Measurements from ENCODE around the gene WDR18.

GRCh38 chr19:964116-964520 is 20.0 kb upstream of the WDR18 start:
- TF ChIP-seq POLR2AphosphoS5 (IDR thresholded peaks at IDR 0.05) (no peak), CTCF (IDR thresholded peaks at IDR 0.05) (no peak), POLR2A (IDR thresholded peaks at IDR 0.05) (no peak)

All from upper lobe of left lung (tissue), 4 donors.